A673 (cell line): ENCODE measurements around the gene KIF4A.

Experiments
- EZH2 ChIP-seq: fragments of 200-600 bp; sonication (generic); IDR thresholded peaks from 2 replicates; pipeline ENCODE4 v1.6.1; 2017; ENCODE audit warnings: borderline replicate concordance, low read depth, mild to moderate bottlenecking, mixed read lengths, antibody characterized with exemption, low read length; ENCODE audit not compliant: poor library complexity, severe bottlenecking
- TF ChIP-seq, protein P1 (sequence below): fragments of 300-800, 200-600 bp; sonication (generic); conservative IDR thresholded peaks from 2 replicates; pipeline ENCODE4 v1.5.1; 2017; ENCODE audit warnings: low read depth, mild to moderate bottlenecking, antibody characterized with exemption, low read length, moderate library complexity, mixed read lengths

DNA sequence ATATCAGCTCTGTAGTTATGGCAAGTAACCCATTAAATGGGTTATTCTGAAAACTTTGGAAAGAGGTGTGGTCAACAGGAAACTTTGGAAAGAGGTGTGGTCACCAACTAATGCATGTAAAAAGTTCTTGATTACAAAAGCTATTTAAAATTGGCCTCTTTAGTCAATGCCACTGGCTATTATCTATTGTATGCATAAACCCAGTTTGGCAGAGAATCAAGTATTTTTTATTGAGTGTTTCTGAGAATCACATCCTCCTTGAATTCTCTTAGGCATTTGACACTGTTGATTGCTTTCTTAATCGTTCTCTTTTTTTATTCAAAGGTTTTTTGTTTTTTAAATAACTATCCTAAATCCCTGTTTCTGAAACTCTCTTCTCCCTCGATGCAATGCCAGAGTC, 37.4 kb upstream of the KIF4A start:
- TF ChIP-seq, protein P1, sequence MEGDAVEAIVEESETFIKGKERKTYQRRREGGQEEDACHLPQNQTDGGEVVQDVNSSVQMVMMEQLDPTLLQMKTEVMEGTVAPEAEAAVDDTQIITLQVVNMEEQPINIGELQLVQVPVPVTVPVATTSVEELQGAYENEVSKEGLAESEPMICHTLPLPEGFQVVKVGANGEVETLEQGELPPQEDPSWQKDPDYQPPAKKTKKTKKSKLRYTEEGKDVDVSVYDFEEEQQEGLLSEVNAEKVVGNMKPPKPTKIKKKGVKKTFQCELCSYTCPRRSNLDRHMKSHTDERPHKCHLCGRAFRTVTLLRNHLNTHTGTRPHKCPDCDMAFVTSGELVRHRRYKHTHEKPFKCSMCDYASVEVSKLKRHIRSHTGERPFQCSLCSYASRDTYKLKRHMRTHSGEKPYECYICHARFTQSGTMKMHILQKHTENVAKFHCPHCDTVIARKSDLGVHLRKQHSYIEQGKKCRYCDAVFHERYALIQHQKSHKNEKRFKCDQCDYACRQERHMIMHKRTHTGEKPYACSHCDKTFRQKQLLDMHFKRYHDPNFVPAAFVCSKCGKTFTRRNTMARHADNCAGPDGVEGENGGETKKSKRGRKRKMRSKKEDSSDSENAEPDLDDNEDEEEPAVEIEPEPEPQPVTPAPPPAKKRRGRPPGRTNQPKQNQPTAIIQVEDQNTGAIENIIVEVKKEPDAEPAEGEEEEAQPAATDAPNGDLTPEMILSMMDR = no peak
- no peak for TF ChIP-seq EZH2
